NOMO-1 treated with DMSO at 0.1 percent for 48 hours (cell line): Measurements from ENCODE around the gene ADAMTS7.
"Not testable (repeated sequence)": the region's sequence is repeated elsewhere in the genome, so short reads cannot be mapped to it uniquely, and the experiment has no call there.

Experiments
- DNase-seq: peaks from one replicate; lab custom pipeline; 2025; ENCODE audit not compliant: unreplicated experiment; lab: John Stamatoyannopoulos, UW

Gene ADAMTS7

GRCh38 chr15:78811124-78811824 is at the start of gene ADAMTS7:
TSS of gene ADAMTS7 (minus strand) at chr15:78811464. CDS start at chr15:78811220, 244 bp downstream.
- DNase-seq, result peak; percentile 5

GRCh38 chr15:78859971-78860719 is 48.9 kb upstream of the ADAMTS7 start:
- peak; percentile 75 for DNase-seq

- no peak for DNase-seq
These were observed 44.5 kb upstream of the ADAMTS7 start for GRCh38 chr15:78855746-78856145.

- DNase-seq, result no peak
These were observed 43.6 kb upstream of the ADAMTS7 start for GRCh38 chr15:78854833-78855372.

GRCh38 chr15:78853500-78853899 is 42.2 kb upstream of the ADAMTS7 start:
- DNase-seq, result no peak

GRCh38 chr15:78850941-78851755 is 39.9 kb upstream of the ADAMTS7 start:
- DNase-seq, result no peak

- DNase-seq, result no peak
These were observed 39.1 kb upstream of the ADAMTS7 start for GRCh38 chr15:78850352-78850751.

GRCh38 chr15:78847387-78847906 is 36.2 kb upstream of the ADAMTS7 start:
- not testable (repeated sequence) for DNase-seq

- DNase-seq, result not testable (repeated sequence)
These were observed 35.6 kb upstream of the ADAMTS7 start for GRCh38 chr15:78846906-78847305.

- DNase-seq, result no peak
These were observed 31.3 kb upstream of the ADAMTS7 start for GRCh38 chr15:78842519-78842918.

- no peak for DNase-seq
These were observed 30.6 kb upstream of the ADAMTS7 start for GRCh38 chr15:78841891-78842290.

GRCh38 chr15:78841376-78841706 is 30.1 kb upstream of the ADAMTS7 start:
- no peak for DNase-seq

GRCh38 chr15:78840661-78841375 is 29.6 kb upstream of the ADAMTS7 start:
- DNase-seq, result peak; percentile 71

- not testable (repeated sequence) for DNase-seq
These were observed 27.9 kb upstream of the ADAMTS7 start for GRCh38 chr15:78839151-78839550.

- DNase-seq, result no peak
These were observed 27.2 kb upstream of the ADAMTS7 start for GRCh38 chr15:78838489-78838888.

- no peak for DNase-seq
These were observed 26.3 kb upstream of the ADAMTS7 start for GRCh38 chr15:78837543-78837942.

GRCh38 chr15:78837131-78837530 is 25.9 kb upstream of the ADAMTS7 start:
- DNase-seq, result no peak

GRCh38 chr15:78836333-78836732 is 25.1 kb upstream of the ADAMTS7 start:
- DNase-seq, result no peak

- no peak for DNase-seq
These were observed 20.3 kb upstream of the ADAMTS7 start for GRCh38 chr15:78831229-78832207.
